Measurements from ENCODE around the gene NGRN. TPM values are rescaled to one million over a fixed set of nuclear protein-coding genes. Genes with fewer than 3 reads are reported as not detected.
A peak's percentile ranks its signal among the peaks of the same experiment; 100 is the strongest.

Gene NGRN
- polyA plus RNA-seq, 1 donor from 2014 or later = 466 TPM

DNA sequence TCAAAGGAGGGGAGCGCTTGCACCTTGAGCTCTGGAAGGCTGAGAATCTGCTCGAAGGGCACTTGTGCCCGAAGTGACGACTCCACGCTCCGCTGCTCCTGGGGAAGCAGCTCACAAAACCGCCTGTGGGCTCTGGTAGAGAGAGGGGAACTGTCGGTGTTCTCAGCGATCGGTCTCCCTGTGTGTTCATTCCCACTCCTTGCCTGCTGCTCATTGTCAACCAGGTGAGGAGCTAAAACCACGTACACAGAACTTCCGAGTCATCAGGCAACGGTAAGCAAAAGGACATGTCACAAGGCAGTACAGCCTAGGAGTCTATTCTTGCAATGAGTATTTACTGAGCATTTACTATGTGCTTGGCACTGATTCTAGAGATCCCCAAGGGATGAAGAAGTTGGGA, 33.3 kb upstream of the NGRN start:
- TF ChIP-seq TAF1 (IDR thresholded peaks at IDR 0.05; ENCODE audit: low read depth) (no peak), SMC3 (conservative IDR thresholded peaks at IDR 0.05; ENCODE audit: poor library complexity) (no peak), MXI1 (conservative IDR thresholded peaks at IDR 0.05; ENCODE audit: poor library complexity, severe bottlenecking) (no peak), RAD21 (conservative IDR thresholded peaks at IDR 0.05) (no peak), EZH2 (IDR thresholded peaks at IDR 0.05; ENCODE audit: borderline replicate concordance, insufficient read depth, low read length, poor library complexity, severe bottlenecking) (no peak), POLR2AphosphoS5 (IDR thresholded peaks at IDR 0.05) (no peak), EP300 (conservative IDR thresholded peaks at IDR 0.05; ENCODE audit: poor library complexity, severe bottlenecking) (no peak)
- TF ChIP-seq, protein P1, sequence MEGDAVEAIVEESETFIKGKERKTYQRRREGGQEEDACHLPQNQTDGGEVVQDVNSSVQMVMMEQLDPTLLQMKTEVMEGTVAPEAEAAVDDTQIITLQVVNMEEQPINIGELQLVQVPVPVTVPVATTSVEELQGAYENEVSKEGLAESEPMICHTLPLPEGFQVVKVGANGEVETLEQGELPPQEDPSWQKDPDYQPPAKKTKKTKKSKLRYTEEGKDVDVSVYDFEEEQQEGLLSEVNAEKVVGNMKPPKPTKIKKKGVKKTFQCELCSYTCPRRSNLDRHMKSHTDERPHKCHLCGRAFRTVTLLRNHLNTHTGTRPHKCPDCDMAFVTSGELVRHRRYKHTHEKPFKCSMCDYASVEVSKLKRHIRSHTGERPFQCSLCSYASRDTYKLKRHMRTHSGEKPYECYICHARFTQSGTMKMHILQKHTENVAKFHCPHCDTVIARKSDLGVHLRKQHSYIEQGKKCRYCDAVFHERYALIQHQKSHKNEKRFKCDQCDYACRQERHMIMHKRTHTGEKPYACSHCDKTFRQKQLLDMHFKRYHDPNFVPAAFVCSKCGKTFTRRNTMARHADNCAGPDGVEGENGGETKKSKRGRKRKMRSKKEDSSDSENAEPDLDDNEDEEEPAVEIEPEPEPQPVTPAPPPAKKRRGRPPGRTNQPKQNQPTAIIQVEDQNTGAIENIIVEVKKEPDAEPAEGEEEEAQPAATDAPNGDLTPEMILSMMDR (IDR thresholded peaks at IDR 0.05; ENCODE audit: poor library complexity, severe bottlenecking) = no peak
- TF ChIP-seq, protein P2, sequence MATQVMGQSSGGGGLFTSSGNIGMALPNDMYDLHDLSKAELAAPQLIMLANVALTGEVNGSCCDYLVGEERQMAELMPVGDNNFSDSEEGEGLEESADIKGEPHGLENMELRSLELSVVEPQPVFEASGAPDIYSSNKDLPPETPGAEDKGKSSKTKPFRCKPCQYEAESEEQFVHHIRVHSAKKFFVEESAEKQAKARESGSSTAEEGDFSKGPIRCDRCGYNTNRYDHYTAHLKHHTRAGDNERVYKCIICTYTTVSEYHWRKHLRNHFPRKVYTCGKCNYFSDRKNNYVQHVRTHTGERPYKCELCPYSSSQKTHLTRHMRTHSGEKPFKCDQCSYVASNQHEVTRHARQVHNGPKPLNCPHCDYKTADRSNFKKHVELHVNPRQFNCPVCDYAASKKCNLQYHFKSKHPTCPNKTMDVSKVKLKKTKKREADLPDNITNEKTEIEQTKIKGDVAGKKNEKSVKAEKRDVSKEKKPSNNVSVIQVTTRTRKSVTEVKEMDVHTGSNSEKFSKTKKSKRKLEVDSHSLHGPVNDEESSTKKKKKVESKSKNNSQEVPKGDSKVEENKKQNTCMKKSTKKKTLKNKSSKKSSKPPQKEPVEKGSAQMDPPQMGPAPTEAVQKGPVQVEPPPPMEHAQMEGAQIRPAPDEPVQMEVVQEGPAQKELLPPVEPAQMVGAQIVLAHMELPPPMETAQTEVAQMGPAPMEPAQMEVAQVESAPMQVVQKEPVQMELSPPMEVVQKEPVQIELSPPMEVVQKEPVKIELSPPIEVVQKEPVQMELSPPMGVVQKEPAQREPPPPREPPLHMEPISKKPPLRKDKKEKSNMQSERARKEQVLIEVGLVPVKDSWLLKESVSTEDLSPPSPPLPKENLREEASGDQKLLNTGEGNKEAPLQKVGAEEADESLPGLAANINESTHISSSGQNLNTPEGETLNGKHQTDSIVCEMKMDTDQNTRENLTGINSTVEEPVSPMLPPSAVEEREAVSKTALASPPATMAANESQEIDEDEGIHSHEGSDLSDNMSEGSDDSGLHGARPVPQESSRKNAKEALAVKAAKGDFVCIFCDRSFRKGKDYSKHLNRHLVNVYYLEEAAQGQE (IDR thresholded peaks at IDR 0.05; ENCODE audit: borderline replicate concordance) = no peak
- H3K9me2 ChIP-seq (ENCODE audit: insufficient read depth, low read length) = no peaks in the 10 kb centered on the region
- no peak overlapping the region for H3K4me2 ChIP-seq (ENCODE audit: low read length)
- H4K20me1 ChIP-seq (ENCODE audit: insufficient read depth) = no peaks in the 10 kb centered on the region
- no peak overlapping the region for H3K9ac ChIP-seq (ENCODE audit: low read length)
- no peak overlapping the region for H2AFZ ChIP-seq (ENCODE audit: low read depth, low read length)
- H3K9me3 ChIP-seq (ENCODE audit: low read length) = no peaks in the 10 kb centered on the region
- no peaks in the 10 kb centered on the region for H3K36me3 ChIP-seq (ENCODE audit: insufficient read depth, low read length)
- H3K4me3 ChIP-seq (ENCODE audit: low read length) = no peak overlapping the region
- H3K27me3 ChIP-seq (ENCODE audit: insufficient read depth, low read depth, low read length) = no peaks in the 10 kb centered on the region
- H3F3A ChIP-seq (ENCODE audit: insufficient read depth, low read length, poor library complexity, severe bottlenecking) = no peaks in the 10 kb centered on the region
- no peaks in the 10 kb centered on the region for H3K79me2 ChIP-seq (replicated peaks; ENCODE audit: insufficient read depth, low read length)
- H3K27ac ChIP-seq (ENCODE audit: low read length) = no peak overlapping the region

DNA sequence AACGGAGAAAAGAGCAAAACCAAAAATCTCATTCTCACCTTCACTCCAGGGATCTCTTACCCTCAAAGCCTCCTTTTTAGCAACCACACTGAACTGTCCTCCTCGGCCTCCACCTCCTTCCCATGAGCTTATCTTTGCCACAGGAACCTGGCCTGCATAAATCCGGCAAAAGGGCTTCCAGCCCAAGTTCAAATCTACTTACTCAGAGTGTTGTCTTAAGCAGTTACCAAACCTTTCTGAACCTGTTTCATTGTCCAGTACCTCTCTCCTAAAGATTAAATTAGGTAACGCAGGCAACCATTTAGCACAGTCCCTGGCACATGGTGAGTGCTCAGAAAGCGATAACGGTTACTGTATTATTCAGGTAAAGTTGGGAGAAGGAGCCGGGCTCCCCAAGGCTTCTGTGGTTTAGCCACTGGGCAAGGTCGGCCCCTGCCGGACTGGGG, 32.5 kb upstream of the NGRN start:
- H2AFZ ChIP-seq (ENCODE audit: low read depth, low read length) = no peak overlapping the region
- no peaks in the 10 kb centered on the region for H3K36me3 ChIP-seq (ENCODE audit: insufficient read depth, low read length)
- H3K9me3 ChIP-seq (ENCODE audit: low read length) = no peaks in the 10 kb centered on the region
- TF ChIP-seq, protein P2 (IDR thresholded peaks at IDR 0.05; ENCODE audit: borderline replicate concordance) = no peak
- TF ChIP-seq EZH2 (IDR thresholded peaks at IDR 0.05; ENCODE audit: borderline replicate concordance, insufficient read depth, low read length, poor library complexity, severe bottlenecking) (no peak), RAD21 (conservative IDR thresholded peaks at IDR 0.05) (peak; percentile 38), MXI1 (conservative IDR thresholded peaks at IDR 0.05; ENCODE audit: poor library complexity, severe bottlenecking) (no peak), EP300 (conservative IDR thresholded peaks at IDR 0.05; ENCODE audit: poor library complexity, severe bottlenecking) (no peak), SMC3 (conservative IDR thresholded peaks at IDR 0.05; ENCODE audit: poor library complexity) (peak; percentile 17), TAF1 (IDR thresholded peaks at IDR 0.05; ENCODE audit: low read depth) (no peak), POLR2AphosphoS5 (IDR thresholded peaks at IDR 0.05) (no peak)
- TF ChIP-seq, protein P1 (IDR thresholded peaks at IDR 0.05; ENCODE audit: poor library complexity, severe bottlenecking) = peak; percentile 53
- no peaks in the 10 kb centered on the region for H4K20me1 ChIP-seq (ENCODE audit: insufficient read depth)
- peak overlapping the region; percentile 62 for H3K4me2 ChIP-seq (ENCODE audit: low read length)
- no peak overlapping the region for H3K27ac ChIP-seq (ENCODE audit: low read length)
- H3K27me3 ChIP-seq (ENCODE audit: insufficient read depth, low read depth, low read length) = no peaks in the 10 kb centered on the region
- no peaks in the 10 kb centered on the region for H3F3A ChIP-seq (ENCODE audit: insufficient read depth, low read length, poor library complexity, severe bottlenecking)
- H3K4me3 ChIP-seq (ENCODE audit: low read length) = peak overlapping the region; percentile 90
- H3K9ac ChIP-seq (ENCODE audit: low read length) = peak overlapping the region; percentile 61
- H3K79me2 ChIP-seq (replicated peaks; ENCODE audit: insufficient read depth, low read length) = no peaks in the 10 kb centered on the region
- H3K9me2 ChIP-seq (ENCODE audit: insufficient read depth, low read length) = no peaks in the 10 kb centered on the region
